BLaER1 (cell line): ENCODE measurements around the gene EML4.
A peak's percentile ranks its signal among the peaks of the same experiment; 100 is the strongest.

Experiments
- H3K27ac ChIP-seq: shearing (Covaris generic); formaldehyde crosslinking; 2 replicates; pipeline ENCODE4 v1.8.1; 2022
- H3K27me3 ChIP-seq: shearing (Covaris generic); formaldehyde crosslinking; 2 replicates; pipeline ENCODE4 v1.8.1; 2022
- H3K36me3 ChIP-seq: shearing (Covaris generic); formaldehyde crosslinking; 2 replicates; pipeline ENCODE4 v1.8.1; 2022
- H3K4me1 ChIP-seq: shearing (Covaris generic); formaldehyde crosslinking; 2 replicates; pipeline ENCODE4 v1.8.1; 2022
- H3K4me2 ChIP-seq: shearing (Covaris generic); formaldehyde crosslinking; 2 replicates; pipeline ENCODE4 v1.8.1; 2022
- H3K4me3 ChIP-seq: shearing (Covaris generic); formaldehyde crosslinking; 2 replicates; pipeline ENCODE4 v1.8.1; 2022
- H3K9ac ChIP-seq: shearing (Covaris generic); formaldehyde crosslinking; 2 replicates; pipeline ENCODE4 v1.8.1; 2022
- H3K9me3 ChIP-seq: shearing (Covaris generic); formaldehyde crosslinking; 2 replicates; pipeline ENCODE4 v1.8.1; 2022
- H4K20me1 ChIP-seq: shearing (Covaris generic); formaldehyde crosslinking; 2 replicates; pipeline ENCODE4 v1.8.1; 2022
- Cebpa-rat ChIP-seq: shearing (Covaris generic); IDR thresholded peaks from 2 replicates; pipeline ENCODE4 v1.8.1; 2022

EML4 gene

GRCh38 chr2:42248846-42249245, 79.7 kb downstream of the EML4 start:
- Histone ChIP-seq H3K27me3 (no peaks in the 10 kb centered on the region), H3K9ac (no peak overlapping the region), H3K4me2 (no peak overlapping the region), H3K27ac (no peak overlapping the region), H3K4me3 (no peak overlapping the region), H4K20me1 (no peaks in the 10 kb centered on the region), H3K9me3 (peaks cover 6% of the 10 kb centered on the region; the same call in 1 of the 2 replicates), H3K4me1 (peaks cover 18% of the 10 kb centered on the region), H3K36me3 (peaks cover 19% of the 10 kb centered on the region; the same call in 1 of the 2 replicates)
- TF ChIP-seq Cebpa-rat: no peak

DNA sequence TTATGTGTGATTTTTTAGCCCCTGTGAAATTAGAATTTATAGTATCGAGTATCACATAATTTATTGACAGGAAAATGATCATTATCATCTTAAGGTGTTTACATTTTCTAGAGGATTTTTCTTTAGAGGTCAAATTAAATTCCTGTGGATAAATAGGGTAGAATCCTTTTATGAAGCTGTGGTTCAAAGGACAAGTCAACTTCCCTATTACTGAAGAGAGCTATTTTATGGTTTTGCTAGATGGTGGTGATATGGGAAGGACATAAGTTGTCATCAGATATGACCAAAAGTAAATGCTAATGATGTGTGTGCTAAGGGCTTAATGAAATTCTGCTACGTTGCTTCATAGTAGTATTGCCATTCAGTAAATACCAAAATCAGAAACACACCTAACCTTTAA, 80.1 kb downstream of the EML4 start:
- H4K20me1 ChIP-seq: no peaks in the 10 kb centered on the region
- H3K27ac ChIP-seq: no peak overlapping the region
- peaks cover 18% of the 10 kb centered on the region for H3K4me1 ChIP-seq
- no peak overlapping the region for H3K4me3 ChIP-seq
- TF ChIP-seq Cebpa-rat: no peak
- peak overlapping the region; percentile 65 for H3K4me2 ChIP-seq
- no peak overlapping the region for H3K9ac ChIP-seq
- peaks cover 19% of the 10 kb centered on the region; the same call in 1 of the 2 replicates for H3K36me3 ChIP-seq
- H3K9me3 ChIP-seq: peaks cover 10% of the 10 kb centered on the region
- no peaks in the 10 kb centered on the region for H3K27me3 ChIP-seq

DNA sequence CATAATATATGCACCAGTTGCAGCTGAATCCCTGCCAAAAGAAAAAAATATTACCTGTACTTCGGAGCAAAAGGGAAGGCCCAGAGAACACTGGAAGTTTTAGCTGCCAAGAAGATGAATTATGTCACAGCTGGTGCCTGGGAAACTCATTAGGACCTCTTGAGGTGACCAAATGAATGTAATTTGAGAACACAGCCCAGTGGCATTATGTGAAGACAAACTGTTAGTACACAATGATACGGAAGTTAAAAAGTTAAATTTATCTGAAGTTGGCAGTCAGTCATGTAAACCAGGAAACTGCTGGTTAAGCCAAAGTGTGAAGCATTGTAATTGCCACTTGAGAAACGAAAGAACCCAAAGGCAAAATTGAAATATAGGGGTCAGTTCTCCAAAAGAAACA, 80.7 kb downstream of the EML4 start:
- H3K4me2 ChIP-seq: peak overlapping the region; percentile 65
- no peak overlapping the region for H3K9ac ChIP-seq
- H4K20me1 ChIP-seq: no peaks in the 10 kb centered on the region
- no peak overlapping the region for H3K4me3 ChIP-seq
- peaks cover 18% of the 10 kb centered on the region for H3K4me1 ChIP-seq
- H3K27me3 ChIP-seq: no peaks in the 10 kb centered on the region
- TF ChIP-seq Cebpa-rat: no peak
- no peak overlapping the region for H3K27ac ChIP-seq
- H3K9me3 ChIP-seq: peaks cover 16% of the 10 kb centered on the region
- peaks cover 19% of the 10 kb centered on the region; the same call in 1 of the 2 replicates for H3K36me3 ChIP-seq

GRCh38 chr2:42250925-42251324, 81.8 kb downstream of the EML4 start:
- peaks cover 19% of the 10 kb centered on the region for H3K9me3 ChIP-seq
- no peaks in the 10 kb centered on the region for H3K27me3 ChIP-seq
- peaks cover 25% of the 10 kb centered on the region for H3K4me1 ChIP-seq
- H3K4me3 ChIP-seq: no peak overlapping the region
- no peak overlapping the region for H3K27ac ChIP-seq
- TF ChIP-seq Cebpa-rat: no peak
- no peak overlapping the region for H3K4me2 ChIP-seq
- no peak overlapping the region for H3K9ac ChIP-seq
- H3K36me3 ChIP-seq: peaks cover 21% of the 10 kb centered on the region; the same call in 1 of the 2 replicates
- no peaks in the 10 kb centered on the region for H4K20me1 ChIP-seq

DNA sequence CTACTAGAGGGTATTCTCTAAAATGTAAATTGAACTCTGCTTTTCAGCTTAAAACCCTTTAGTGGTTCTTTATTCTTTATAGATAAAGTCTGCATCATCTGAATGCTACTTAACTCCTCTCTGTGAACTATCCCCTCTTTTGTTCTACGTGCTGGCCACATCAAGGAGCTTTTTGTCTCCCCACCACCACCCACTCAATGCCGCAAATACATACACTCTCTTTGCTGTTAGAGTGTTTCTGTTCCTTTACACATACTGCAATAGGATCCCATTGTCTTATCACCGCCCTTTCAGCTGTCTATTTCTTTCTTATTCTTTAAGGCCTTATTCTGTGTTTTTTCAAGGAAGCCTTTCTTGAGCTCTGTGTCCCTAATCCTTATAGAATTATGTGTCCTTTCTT, 83.3 kb downstream of the EML4 start:
- Histone ChIP-seq H3K27ac (no peak overlapping the region), H3K4me3 (no peak overlapping the region), H3K9ac (no peak overlapping the region), H4K20me1 (no peaks in the 10 kb centered on the region), H3K4me2 (no peak overlapping the region), H3K36me3 (peaks cover 9% of the 10 kb centered on the region; the same call in 1 of the 2 replicates), H3K27me3 (no peaks in the 10 kb centered on the region), H3K4me1 (peaks cover 40% of the 10 kb centered on the region), H3K9me3 (peaks cover 21% of the 10 kb centered on the region)
- no peak for TF ChIP-seq Cebpa-rat

DNA sequence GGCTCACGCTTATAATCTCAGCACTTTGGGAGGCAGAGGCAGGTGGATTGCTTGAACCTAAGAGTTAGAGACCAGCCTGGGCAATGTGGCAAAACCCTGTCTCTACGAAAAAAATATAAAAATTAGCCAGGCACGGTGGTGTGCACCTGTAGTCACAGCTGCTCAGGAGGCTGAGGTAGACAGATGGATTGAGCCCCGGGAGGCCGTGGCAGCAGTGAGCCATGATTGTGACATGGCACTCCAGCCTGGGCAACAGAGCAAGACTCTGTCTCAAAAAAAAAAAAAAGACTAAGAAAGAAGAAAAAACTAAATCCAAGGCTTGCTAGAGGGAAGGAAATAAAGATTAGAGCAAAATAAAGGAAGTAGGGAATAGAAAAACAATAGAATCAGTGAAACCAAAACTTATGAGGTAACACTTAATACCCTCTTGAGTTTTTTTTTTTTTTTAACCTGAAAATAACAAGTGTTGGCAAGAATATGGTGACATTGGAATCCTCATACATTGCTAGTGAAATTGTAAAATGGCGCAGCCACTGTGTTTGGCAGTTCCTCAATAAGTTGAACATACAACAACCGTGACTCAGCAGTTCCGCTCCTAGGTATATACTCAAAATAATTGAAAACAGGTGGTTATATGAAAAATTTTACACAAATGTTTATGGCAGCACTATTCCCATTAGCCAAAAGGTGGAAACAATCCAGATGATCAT, 85.2 kb downstream of the EML4 start:
- Histone ChIP-seq H3K27me3 (no peaks in the 10 kb centered on the region), H3K9ac (no peak overlapping the region), H3K4me3 (no peak overlapping the region), H3K4me2 (no peak overlapping the region), H3K27ac (no peak overlapping the region), H3K9me3 (peaks cover 22% of the 10 kb centered on the region), H3K4me1 (peaks cover 38% of the 10 kb centered on the region), H4K20me1 (no peaks in the 10 kb centered on the region), H3K36me3 (peaks cover 17% of the 10 kb centered on the region; the same call in 1 of the 2 replicates)
- no peak for TF ChIP-seq Cebpa-rat

GRCh38 chr2:42256505-42256904, 87.4 kb downstream of the EML4 start:
- H3K4me1 ChIP-seq: peaks cover 22% of the 10 kb centered on the region

GRCh38 chr2:42261518-42262195, 92.5 kb downstream of the EML4 start:
- Histone ChIP-seq H4K20me1 (no peaks in the 10 kb centered on the region), H3K27me3 (no peaks in the 10 kb centered on the region), H3K4me1 (peaks cover 9% of the 10 kb centered on the region), H3K9me3 (0 out of 2 replicates have a peak, but pooled peaks cover 3% of the 10 kb centered on the region), H3K4me2 (no peak overlapping the region), H3K36me3 (peaks cover 23% of the 10 kb centered on the region), H3K9ac (no peak overlapping the region), H3K27ac (no peak overlapping the region), H3K4me3 (no peak overlapping the region)
- TF ChIP-seq Cebpa-rat: no peak

More at GRCh38 chr2:42256505-42256904, 87.4 kb downstream of the EML4 start:
- peak overlapping the region; percentile 13; the same call in 1 of the 2 replicates for H3K4me3 ChIP-seq
- H3K9me3 ChIP-seq: peaks cover 16% of the 10 kb centered on the region
- peak overlapping the region; percentile 16; the same call in 1 of the 2 replicates for H3K9ac ChIP-seq
- no peaks in the 10 kb centered on the region for H3K27me3 ChIP-seq
- H3K36me3 ChIP-seq: peaks cover 12% of the 10 kb centered on the region; the same call in 1 of the 2 replicates
- H4K20me1 ChIP-seq: no peaks in the 10 kb centered on the region
- H3K4me2 ChIP-seq: peak overlapping the region; percentile 67
- H3K27ac ChIP-seq: peak overlapping the region; percentile 62
- no peak for TF ChIP-seq Cebpa-rat

GRCh38 chr2:42266236-42266635, 97.1 kb downstream of the EML4 start:
- Histone ChIP-seq H3K36me3 (peaks cover 15% of the 10 kb centered on the region), H4K20me1 (no peaks in the 10 kb centered on the region), H3K4me2 (no peak overlapping the region), H3K4me1 (no peaks in the 10 kb centered on the region), H3K4me3 (no peak overlapping the region), H3K27ac (no peak overlapping the region), H3K27me3 (no peaks in the 10 kb centered on the region), H3K9me3 (no peaks in the 10 kb centered on the region), H3K9ac (no peak overlapping the region)
- TF ChIP-seq Cebpa-rat: no peak

DNA sequence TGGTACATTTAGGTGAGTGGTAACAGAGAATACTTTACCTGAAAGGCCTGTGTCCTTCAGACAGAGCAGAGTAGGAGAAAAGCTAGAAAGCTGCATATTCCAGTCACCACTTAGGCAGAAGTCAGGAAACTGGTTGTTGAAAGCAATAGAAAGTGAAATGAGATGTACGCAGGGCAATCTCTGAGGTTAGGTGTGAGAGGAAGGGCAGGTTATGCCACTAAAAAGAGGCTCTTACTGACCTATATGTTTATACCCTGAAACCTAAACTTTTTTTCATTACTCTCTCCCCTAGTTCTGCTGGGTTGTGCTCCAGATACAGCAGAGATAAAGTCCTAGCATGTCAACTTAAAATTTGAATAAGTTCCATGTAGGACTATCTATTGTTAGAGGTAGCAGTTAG, 98.4 kb downstream of the EML4 start:
- Histone ChIP-seq H3K27me3 (no peaks in the 10 kb centered on the region), H3K27ac (no peak overlapping the region), H3K36me3 (peaks cover 15% of the 10 kb centered on the region), H3K9me3 (no peaks in the 10 kb centered on the region), H3K4me1 (no peaks in the 10 kb centered on the region), H3K4me2 (no peak overlapping the region), H3K4me3 (no peak overlapping the region), H3K9ac (no peak overlapping the region), H4K20me1 (no peaks in the 10 kb centered on the region)
- TF ChIP-seq Cebpa-rat: no peak
